Right ventricle myocardium inferior (tissue), 1 donor: ENCODE data around the gene IFT74. TPM values are rescaled to one million over a fixed set of nuclear protein-coding genes. Genes with fewer than 3 reads are reported as not detected.

Source experiments
- ATAC-seq: fragments of 200-7000 bp; cut with Tn5 transposase; one replicate; pipeline ENCODE4 v1.9.1; 2020; ENCODE audit warnings: mild to moderate bottlenecking, moderate library complexity
- DNase-seq: peaks from one replicate; pipeline ENCODE4 v3.0.0; 2021; ENCODE audit errors: missing footprints
- intact Hi-C: fragments of 100-400 bp; cut with DNase I; formaldehyde crosslinking; loops from one replicate; pipeline ENCODE4 v1.11.0; 2022
- total RNA-seq: library from RNA; stranded (reverse); fragmentation: NEBNext Ultra II Directional; extraction: Animal tissue kit (Norgen Biotek cat#: 25700); gene quantifications from one replicate; pipeline ENCODE4 v1.2.1, GENCODE V29; 2021
- donor health status: DM: no; HTN: yes; CAD: no; lungs with severe emphysema.

IFT74 gene
- total RNA-seq, 1 donor from 2014 or later: 12.2 TPM

GRCh38 chr9:27109621-27110020, 153.4 kb downstream of the IFT74 start:
- intact Hi-C loops: no loop called here
- ATAC-seq: no peak
- DNase-seq: no peak

DNA sequence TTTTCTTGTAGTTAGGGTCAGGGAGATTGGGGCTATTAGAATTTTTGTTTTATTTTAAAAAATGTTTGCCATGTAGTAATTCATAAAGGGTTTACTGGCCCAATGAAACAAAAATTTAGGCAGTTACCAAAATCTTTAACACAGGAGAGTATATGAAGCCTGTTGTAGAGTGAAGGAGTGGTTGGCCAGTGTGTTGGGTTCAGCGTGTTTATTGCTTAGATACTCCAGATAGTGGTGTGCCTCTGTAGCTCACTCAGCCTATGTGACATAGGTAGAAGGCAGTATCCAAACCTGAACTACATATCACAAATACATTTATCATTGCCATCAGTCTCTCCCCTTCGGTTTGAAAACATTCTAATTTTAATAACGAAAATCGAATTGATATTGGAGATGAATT, 154.0 kb downstream of the IFT74 start:
- intact Hi-C loops: no loop called here
- DNase-seq (no peak), ATAC-seq (no peak)

- DNase-seq: no peak
- no peak for ATAC-seq
- intact Hi-C loops: no loop called here
Observed at GRCh38 chr9:27112235-27112634, 156.0 kb downstream of the IFT74 start.

Other genes starting within 250 kb of the IFT74 start
- gene CAAP1, start 63.6 kb upstream of the IFT74 start, total RNA-seq: 7.3 TPM
- gene PLAA, start 9.2 kb upstream of the IFT74 start, total RNA-seq: 30.3 TPM
- not detected for gene LRRC19, start 49.3 kb downstream of the IFT74 start, total RNA-seq
- gene TEK, start 152.8 kb downstream of the IFT74 start, total RNA-seq: 21.1 TPM